Loucy (cell line): Measurements from ENCODE around the gene USP11.

Source experiments
- CTCF ChIP-seq: fragments of 200-600 bp; sonication (generic); conservative IDR thresholded peaks from 2 replicates; pipeline ENCODE4 v1.5.1; 2014; ENCODE audit warnings: mild to moderate bottlenecking, antibody characterized with exemption, low read length
- EZH2phosphoT487 ChIP-seq: fragments of 200-600 bp; IDR thresholded peaks from 2 replicates; pipeline ENCODE4 v1.6.1; 2018; ENCODE audit warnings: antibody characterized with exemption, mild to moderate bottlenecking, moderate library complexity, borderline replicate concordance

GRCh38 chrX:47209508-47210238, 23.1 kb upstream of the USP11 start:
- no peak for TF ChIP-seq CTCF
- TF ChIP-seq EZH2phosphoT487: no peak
